Left ventricle myocardium inferior (tissue), 1 donor: ENCODE results near the gene TERT. TPM values are rescaled to one million over a fixed set of nuclear protein-coding genes. Genes with fewer than 3 reads are reported as not detected.

Experiments used
- DNase-seq: peaks from one replicate; pipeline ENCODE4 v3.0.0-alpha.2; 2020
- H3K27ac ChIP-seq: fragments of 200-600 bp; replicated peaks from 2 replicates; pipeline ENCODE4 v1.8.0; 2021
- H3K27me3 ChIP-seq: fragments of 200-600 bp; 2 replicates; pipeline ENCODE4 v1.8.0; 2021; ENCODE audit warnings: low read depth
- H3K36me3 ChIP-seq: fragments of 200-600 bp; 2 replicates; pipeline ENCODE4 v1.8.0; 2021
- H3K4me1 ChIP-seq: fragments of 200-600 bp; 2 replicates; pipeline ENCODE4 v1.8.0; 2021
- H3K4me3 ChIP-seq: fragments of 200-600 bp; 2 replicates; pipeline ENCODE4 v1.8.0; 2021; ENCODE audit warnings: mild to moderate bottlenecking, moderate library complexity
- H3K9me3 ChIP-seq: fragments of 200-600 bp; replicated peaks from 2 replicates; pipeline ENCODE4 v1.8.0; 2021
- CTCF ChIP-seq: fragments of 200-600 bp; IDR thresholded peaks from 2 replicates; pipeline ENCODE4 v1.8.0; 2021; ENCODE audit warnings: antibody characterized with exemption, mild to moderate bottlenecking, borderline replicate concordance
- intact Hi-C: fragments of 100-400 bp; cut with micrococcal nuclease; formaldehyde crosslinking; loops from one replicate; pipeline ENCODE4 v1.11.0; 2022
- total RNA-seq: library from RNA; stranded (reverse); fragmentation: NEBNext Ultra II Directional; extraction: Animal tissue kit (Norgen Biotek cat#: 25700); gene quantifications from one replicate; pipeline ENCODE4 v1.2.1, GENCODE V29; 2021
- donor health status: DM: no; HTN: yes; CAD: no; lungs with severe emphysema.

The TERT gene
- total RNA-seq, 1 donor from 2014 or later: not detected

- H3K27ac ChIP-seq: no peak overlapping the region
- H3K27me3 ChIP-seq: no peaks in the 10 kb centered on the region
- H3K4me3 ChIP-seq: no peak overlapping the region
- intact Hi-C loops: no loop called here
- TF ChIP-seq CTCF: no peak
- H3K4me1 ChIP-seq: no peaks in the 10 kb centered on the region
- no peaks in the 10 kb centered on the region for H3K9me3 ChIP-seq
- peaks cover 89% of the 10 kb centered on the region for H3K36me3 ChIP-seq
- DNase-seq: no peak
Observed at GRCh38 chr5:1336749-1337488, 42.1 kb upstream of the TERT start.

- Histone ChIP-seq H3K27me3 (no peaks in the 10 kb centered on the region), H3K4me3 (no peak overlapping the region), H3K9me3 (no peaks in the 10 kb centered on the region), H3K4me1 (no peaks in the 10 kb centered on the region), H3K27ac (no peak overlapping the region), H3K36me3 (peaks cover 89% of the 10 kb centered on the region)
- no peak for DNase-seq
- TF ChIP-seq CTCF: no peak
- intact Hi-C loops: no loop called here
Observed at GRCh38 chr5:1336106-1336561, 41.3 kb upstream of the TERT start.

GRCh38 chr5:1335540-1336095, 40.8 kb upstream of the TERT start:
- Histone ChIP-seq H3K36me3 (peaks cover 89% of the 10 kb centered on the region), H3K27ac (no peak overlapping the region), H3K4me1 (peaks cover 3% of the 10 kb centered on the region), H3K9me3 (no peaks in the 10 kb centered on the region), H3K27me3 (no peaks in the 10 kb centered on the region), H3K4me3 (no peak overlapping the region)
- TF ChIP-seq CTCF: no peak
- no peak for DNase-seq
- intact Hi-C loops: no loop called here

- no peak for DNase-seq
- H3K36me3 ChIP-seq: peaks cover 89% of the 10 kb centered on the region
Observed at GRCh38 chr5:1334831-1335539, 40.1 kb upstream of the TERT start.

More at GRCh38 chr5:1334831-1335539, 40.1 kb upstream of the TERT start:
- Histone ChIP-seq H3K27me3 (no peaks in the 10 kb centered on the region), H3K4me3 (no peak overlapping the region), H3K4me1 (peaks cover 3% of the 10 kb centered on the region), H3K27ac (no peak overlapping the region), H3K9me3 (no peaks in the 10 kb centered on the region)
- TF ChIP-seq CTCF: no peak
- intact Hi-C loops: no loop called here
